Measurements from ENCODE around the gene AGBL4.

DNA sequence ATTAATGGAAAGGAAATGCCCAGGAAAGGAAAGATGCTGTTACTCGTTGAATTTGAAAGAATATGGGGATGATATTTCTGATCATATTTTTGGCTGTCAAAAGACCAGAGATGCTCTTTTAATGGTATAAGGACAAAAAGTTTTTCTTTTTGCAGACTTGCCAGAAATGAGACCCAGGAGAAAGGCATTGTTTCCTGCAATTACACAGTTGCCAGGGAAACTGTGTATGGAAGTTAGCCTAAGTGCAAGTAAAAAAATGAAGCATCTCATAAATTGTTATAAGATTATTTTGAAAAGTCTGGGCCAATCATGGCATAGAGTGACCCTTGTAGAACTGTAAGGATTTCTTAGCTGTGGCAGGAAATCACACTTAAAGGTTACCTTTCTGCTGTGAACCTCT lies 1091.4 kb downstream of the AGBL4 start:
- TF ChIP-seq GATA3 (IDR thresholded peaks at IDR 0.05; ENCODE audit: low read depth, low read length) (no peak), GATA2 (IDR thresholded peaks at IDR 0.05; ENCODE audit: low read depth, low read length) (no peak)

Measured in SH-SY5Y (cell line).